Natural killer cell (primary cell): ENCODE data around the gene ASIC5. TPM values are rescaled to one million over a fixed set of nuclear protein-coding genes. Genes with fewer than 3 reads are reported as not detected.

Experiments used
- ATAC-seq, 3 donors: fragments of 150-1000 bp in 2 of 3; fragments of 200-7000 bp in 1 of 3; cut with Tn5 transposase; 1 replicate in 1 of 3; 2 replicates in 2 of 3; pipeline ENCODE4 v1.10.0; 2021; ENCODE audit warnings: mild to moderate bottlenecking in 2 of 3, moderate library complexity in 2 of 3
- DNase-seq, 2 donors: peaks; one replicate each; pipeline versions ENCODE4 v3.0.0 to v3.0.0-alpha.2; 2013 to 2021; ENCODE audit warnings: mixed read lengths in 1 of 2
- H3K27ac ChIP-seq: one replicate; pipeline ENCODE4 v1.5.1; 2013; ENCODE audit warnings: mild to moderate bottlenecking, low read length
- H3K27me3 ChIP-seq: one replicate; pipeline ENCODE4 v1.6.1; 2013; ENCODE audit warnings: low read length; ENCODE audit not compliant: control insufficient read depth, insufficient read depth
- H3K36me3 ChIP-seq: one replicate; pipeline ENCODE4 v1.6.1; 2013; ENCODE audit warnings: low read length; ENCODE audit not compliant: control insufficient read depth, insufficient read depth
- H3K4me1 ChIP-seq: one replicate; pipeline ENCODE4 v1.6.1; 2013; ENCODE audit warnings: low read length; ENCODE audit not compliant: control insufficient read depth, insufficient read depth
- H3K4me3 ChIP-seq: one replicate; pipeline ENCODE4 v1.5.1; 2013; ENCODE audit warnings: low read length
- H3K9me3 ChIP-seq: one replicate; pipeline ENCODE4 v1.6.1; 2013; ENCODE audit warnings: low read length; ENCODE audit not compliant: control insufficient read depth, insufficient read depth
- H3K27ac Mint-ChIP-seq, 2 donors: one replicate each; pipeline ENCODE4 v1.8.0; 2022; ENCODE audit warnings: mild to moderate bottlenecking in 2 of 2, mixed read lengths in 2 of 2, moderate library complexity in 1 of 2
- H3K27me3 Mint-ChIP-seq, 2 donors: one replicate each; pipeline ENCODE4 v1.8.0; 2022; ENCODE audit warnings: low read depth in 2 of 2, mixed read lengths in 2 of 2
- H3K36me3 Mint-ChIP-seq: one replicate; pipeline ENCODE4 v1.8.0; 2022; ENCODE audit warnings: mixed read lengths
- H3K4me1 Mint-ChIP-seq, 2 donors: one replicate each; pipeline ENCODE4 v1.8.0; 2022; ENCODE audit warnings: mixed read lengths in 2 of 2
- H3K4me3 Mint-ChIP-seq: one replicate; pipeline ENCODE4 v1.8.0; 2022; ENCODE audit warnings: mild to moderate bottlenecking, moderate library complexity, mixed read lengths
- H3K9me3 Mint-ChIP-seq, 2 donors: one replicate each; pipeline ENCODE4 v1.8.0; 2022; ENCODE audit warnings: mixed read lengths in 2 of 2
- CTCF ChIP-seq: fragments of 200-600 bp; IDR thresholded peaks from one replicate; pipeline ENCODE4 v1.8.0; 2022; ENCODE audit warnings: antibody characterized with exemption
- WGBS: methylation state at CpG from one replicate; pipeline ENCODE4 v1.1.7; 2013; ENCODE audit warnings: missing lambda C conversion rate; ENCODE audit not compliant: insufficient coverage; 5-methylcytosine and 5-hydroxymethylcytosine counted together
- intact Hi-C: fragments of 100-400 bp; cut with micrococcal nuclease; formaldehyde crosslinking; loops from one replicate; pipeline ENCODE4 v1.14.2; 2022
- total RNA-seq, 4 donors: library from RNA; stranded (reverse); fragments of 120-200 nt in 1 of 4; gene quantifications; one replicate each; pipeline versions ENCODE4 v1.2.3 to v1.2.4, GENCODE V29; 2013 to 2022

ASIC5 gene
- total RNA-seq, 3 donors from 2014 or later (not counting 1 experiment from before 2014, with no cell fraction given), result not detected

DNA sequence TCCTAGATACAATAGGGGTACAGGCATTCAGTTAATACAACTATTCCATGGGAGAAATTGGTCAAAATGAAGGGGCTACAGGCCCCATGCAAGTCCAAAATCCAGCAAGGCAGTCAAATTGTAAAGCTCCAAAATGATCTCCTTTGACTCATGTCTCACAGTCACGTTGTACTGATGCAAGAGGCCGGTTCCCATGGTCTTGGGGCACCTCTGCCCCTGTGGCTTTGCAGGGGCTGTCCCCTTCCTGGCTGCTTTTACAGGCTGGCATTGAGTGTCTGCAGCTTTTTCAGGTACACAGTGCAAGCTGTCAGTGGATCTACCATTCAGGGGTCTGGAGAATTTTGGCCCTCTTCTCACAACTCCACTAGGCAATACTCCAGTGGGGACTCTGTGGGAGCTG lies 12.5 kb upstream of the ASIC5 start:
- DNase-seq (no peak), ATAC-seq (no peak)
- WGBS, result 29% methylated on average over 2 of the region's 2 CpGs
- no peaks in the 10 kb centered on the region for H3K4me1 Mint-ChIP-seq
- Histone ChIP-seq H3K27me3 (no peaks in the 10 kb centered on the region), H3K4me1 (no peaks in the 10 kb centered on the region), H3K36me3 (no peaks in the 10 kb centered on the region), H3K27ac (no peak overlapping the region), H3K4me3 (no peak overlapping the region), H3K9me3 (no peaks in the 10 kb centered on the region)
- no peak overlapping the region for H3K27ac Mint-ChIP-seq
- H3K27me3 Mint-ChIP-seq, result no peaks in the 10 kb centered on the region
- peaks cover 3 to 4% of the 10 kb centered on the region in 2 donors for H3K9me3 Mint-ChIP-seq
- TF ChIP-seq CTCF, result no peak
- intact Hi-C loops, result no loop called here
- H3K36me3 Mint-ChIP-seq, result peaks cover 10% of the 10 kb centered on the region
- no peak overlapping the region for H3K4me3 Mint-ChIP-seq

GRCh38 chr4:155877971-155878370 lies 11.9 kb upstream of the ASIC5 start:
- no peak for ATAC-seq
- Mint-ChIP-seq H3K4me1 (no peaks in the 10 kb centered on the region), H3K9me3 (peaks cover 3 to 4% of the 10 kb centered on the region in 2 donors), H3K27me3 (no peaks in the 10 kb centered on the region), H3K27ac (no peak overlapping the region), H3K36me3 (peaks cover 10% of the 10 kb centered on the region), H3K4me3 (no peak overlapping the region)
- Histone ChIP-seq H3K27ac (no peak overlapping the region), H3K36me3 (no peaks in the 10 kb centered on the region), H3K27me3 (no peaks in the 10 kb centered on the region), H3K4me1 (no peaks in the 10 kb centered on the region), H3K9me3 (no peaks in the 10 kb centered on the region), H3K4me3 (no peak overlapping the region)
- no peak for DNase-seq
- no peak for TF ChIP-seq CTCF
- WGBS, result 77% methylated on average over 3 of the region's 4 CpGs
- intact Hi-C loops, result no loop called here

DNA sequence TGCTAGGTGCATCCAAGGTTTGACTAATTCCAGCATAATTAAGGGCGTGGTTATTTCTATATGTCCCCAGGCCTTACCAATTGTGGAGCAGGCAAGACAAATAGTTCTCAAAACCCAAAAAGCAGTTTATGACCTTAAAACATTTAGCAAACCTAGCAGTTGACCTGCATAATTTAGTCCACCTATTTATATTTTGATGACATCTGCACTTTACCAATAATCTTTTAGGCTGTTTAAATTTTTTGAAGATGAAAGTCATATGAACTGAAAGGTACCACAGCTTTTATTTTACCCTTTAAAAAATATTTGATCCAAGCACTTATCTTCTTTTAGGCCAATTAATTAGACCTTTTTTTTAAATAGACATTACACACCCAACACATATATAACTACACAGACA lies 9.8 kb upstream of the ASIC5 start:
- no peaks in the 10 kb centered on the region for H3K9me3 ChIP-seq
- no peak overlapping the region for H3K4me3 ChIP-seq
- Mint-ChIP-seq H3K9me3 (peaks cover 1 to 4% of the 10 kb centered on the region in 2 donors), H3K27me3 (no peaks in the 10 kb centered on the region), H3K27ac (no peak overlapping the region), H3K4me1 (no peaks in the 10 kb centered on the region), H3K36me3 (peaks cover 10% of the 10 kb centered on the region), H3K4me3 (no peak overlapping the region)
- ATAC-seq (no peak), DNase-seq (no peak)
- TF ChIP-seq CTCF, result no peak
- H3K4me1 ChIP-seq, result no peaks in the 10 kb centered on the region
- H3K27ac ChIP-seq, result no peak overlapping the region
- intact Hi-C loops, result no loop called here
- H3K36me3 ChIP-seq, result no peaks in the 10 kb centered on the region
- WGBS, result 67% methylated on average over 1 of the region's 1 CpG
- H3K27me3 ChIP-seq, result no peaks in the 10 kb centered on the region

GRCh38 chr4:155855897-155856296 lies 10.2 kb downstream of the ASIC5 start:
- Histone ChIP-seq H3K27me3 (no peaks in the 10 kb centered on the region), H3K9me3 (no peaks in the 10 kb centered on the region), H3K4me3 (no peak overlapping the region), H3K36me3 (no peaks in the 10 kb centered on the region), H3K27ac (no peak overlapping the region), H3K4me1 (no peaks in the 10 kb centered on the region)
- ATAC-seq, result no peak
- TF ChIP-seq CTCF, result no peak
- no peak overlapping the region for H3K27ac Mint-ChIP-seq
- intact Hi-C loops, result no loop called here
- H3K9me3 Mint-ChIP-seq, result peaks cover 0 to 2% of the 10 kb centered on the region in 2 donors
- H3K27me3 Mint-ChIP-seq, result peaks cover 0 to 7% of the 10 kb centered on the region in 2 donors
- H3K4me3 Mint-ChIP-seq, result no peak overlapping the region
- no peaks in the 10 kb centered on the region for H3K36me3 Mint-ChIP-seq
- H3K4me1 Mint-ChIP-seq, result no peaks in the 10 kb centered on the region
- DNase-seq, result no peak
- 100% methylated on average over 2 of the region's 2 CpGs for WGBS
